SU-DHL-6 (cell line): ENCODE measurements around the gene PIAS2.

Experiments
- EZH2phosphoT487 ChIP-seq: fragments of 200-600 bp; sonication (generic), shearing (Covaris generic); conservative IDR thresholded peaks from 2 replicates; pipeline ENCODE4 v1.6.1; 2018; ENCODE audit warnings: mild to moderate bottlenecking, antibody characterized with exemption, low read length, moderate library complexity, mixed read lengths
- TF ChIP-seq, protein P1 (sequence below): fragments of 200-600 bp; sonication (generic); IDR thresholded peaks from one replicate; pipeline ENCODE4 v1.5.1; 2017; ENCODE audit warnings: antibody characterized with exemption, mild to moderate bottlenecking, low read length, moderate library complexity; ENCODE audit not compliant: insufficient read depth, poor library complexity, severe bottlenecking

- TF ChIP-seq, protein P1, sequence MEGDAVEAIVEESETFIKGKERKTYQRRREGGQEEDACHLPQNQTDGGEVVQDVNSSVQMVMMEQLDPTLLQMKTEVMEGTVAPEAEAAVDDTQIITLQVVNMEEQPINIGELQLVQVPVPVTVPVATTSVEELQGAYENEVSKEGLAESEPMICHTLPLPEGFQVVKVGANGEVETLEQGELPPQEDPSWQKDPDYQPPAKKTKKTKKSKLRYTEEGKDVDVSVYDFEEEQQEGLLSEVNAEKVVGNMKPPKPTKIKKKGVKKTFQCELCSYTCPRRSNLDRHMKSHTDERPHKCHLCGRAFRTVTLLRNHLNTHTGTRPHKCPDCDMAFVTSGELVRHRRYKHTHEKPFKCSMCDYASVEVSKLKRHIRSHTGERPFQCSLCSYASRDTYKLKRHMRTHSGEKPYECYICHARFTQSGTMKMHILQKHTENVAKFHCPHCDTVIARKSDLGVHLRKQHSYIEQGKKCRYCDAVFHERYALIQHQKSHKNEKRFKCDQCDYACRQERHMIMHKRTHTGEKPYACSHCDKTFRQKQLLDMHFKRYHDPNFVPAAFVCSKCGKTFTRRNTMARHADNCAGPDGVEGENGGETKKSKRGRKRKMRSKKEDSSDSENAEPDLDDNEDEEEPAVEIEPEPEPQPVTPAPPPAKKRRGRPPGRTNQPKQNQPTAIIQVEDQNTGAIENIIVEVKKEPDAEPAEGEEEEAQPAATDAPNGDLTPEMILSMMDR: no peak
- TF ChIP-seq EZH2phosphoT487: no peak
Measured at GRCh38 chr18:46886893-46887292, 30.4 kb downstream of the PIAS2 start.
